GM12874 (cell line): ENCODE results near the gene PRCD.

ENCODE experiments used
- TF ChIP-seq, protein P1 (sequence below): IDR thresholded peaks from 2 replicates; pipeline ENCODE4 v1.5.1; 2011; ENCODE audit warnings: low read depth, mild to moderate bottlenecking, control low read depth, low read length, moderate library complexity; ENCODE audit not compliant: insufficient read depth

The PRCD gene

DNA sequence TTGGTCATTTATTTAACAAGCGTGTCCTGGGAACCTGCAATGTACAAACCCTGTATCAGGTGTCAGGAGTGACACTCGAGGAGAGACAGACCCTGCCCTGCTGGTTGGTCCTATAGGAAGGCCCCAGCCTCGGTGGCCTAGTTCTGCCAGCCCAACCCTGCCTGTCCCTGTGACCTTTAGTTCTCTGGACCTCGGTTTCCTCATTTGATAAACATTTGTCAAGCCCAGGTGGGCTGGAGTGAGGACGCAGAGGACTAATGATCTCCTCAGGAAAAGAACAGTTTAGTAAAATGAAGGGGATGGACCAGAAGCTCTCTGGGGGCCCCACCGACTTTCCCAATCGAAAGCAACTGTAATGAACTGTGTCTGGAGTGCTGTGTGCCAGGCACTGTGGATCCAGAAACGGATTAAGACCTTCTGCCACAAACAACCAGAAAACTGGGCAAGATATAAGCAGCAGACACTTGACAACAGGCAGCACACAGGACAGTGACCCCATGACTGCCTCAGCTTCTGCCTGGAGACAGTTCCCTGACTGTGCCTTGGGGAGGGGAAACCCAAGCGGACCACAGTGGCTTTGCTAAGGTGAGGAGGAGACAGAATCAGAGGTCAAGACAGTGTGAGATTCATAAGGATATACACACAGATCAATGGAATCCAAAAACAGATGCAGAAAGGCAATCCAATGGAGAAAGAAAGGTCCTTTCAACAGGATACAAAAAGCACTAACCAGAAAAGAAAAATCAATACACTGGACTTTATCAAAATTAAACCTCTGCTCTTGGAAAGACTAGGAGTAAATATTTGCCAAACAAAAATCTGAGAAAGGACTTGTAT, 8.8 kb downstream of the PRCD start:
- TF ChIP-seq, protein P1, sequence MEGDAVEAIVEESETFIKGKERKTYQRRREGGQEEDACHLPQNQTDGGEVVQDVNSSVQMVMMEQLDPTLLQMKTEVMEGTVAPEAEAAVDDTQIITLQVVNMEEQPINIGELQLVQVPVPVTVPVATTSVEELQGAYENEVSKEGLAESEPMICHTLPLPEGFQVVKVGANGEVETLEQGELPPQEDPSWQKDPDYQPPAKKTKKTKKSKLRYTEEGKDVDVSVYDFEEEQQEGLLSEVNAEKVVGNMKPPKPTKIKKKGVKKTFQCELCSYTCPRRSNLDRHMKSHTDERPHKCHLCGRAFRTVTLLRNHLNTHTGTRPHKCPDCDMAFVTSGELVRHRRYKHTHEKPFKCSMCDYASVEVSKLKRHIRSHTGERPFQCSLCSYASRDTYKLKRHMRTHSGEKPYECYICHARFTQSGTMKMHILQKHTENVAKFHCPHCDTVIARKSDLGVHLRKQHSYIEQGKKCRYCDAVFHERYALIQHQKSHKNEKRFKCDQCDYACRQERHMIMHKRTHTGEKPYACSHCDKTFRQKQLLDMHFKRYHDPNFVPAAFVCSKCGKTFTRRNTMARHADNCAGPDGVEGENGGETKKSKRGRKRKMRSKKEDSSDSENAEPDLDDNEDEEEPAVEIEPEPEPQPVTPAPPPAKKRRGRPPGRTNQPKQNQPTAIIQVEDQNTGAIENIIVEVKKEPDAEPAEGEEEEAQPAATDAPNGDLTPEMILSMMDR: no peak

- TF ChIP-seq, protein P1: no peak
Observed at GRCh38 chr17:76549215-76549518, 9.3 kb downstream of the PRCD start.

GRCh38 chr17:76549539-76549938, 9.7 kb downstream of the PRCD start:
- TF ChIP-seq, protein P1: no peak

- TF ChIP-seq, protein P1: no peak
Observed at GRCh38 chr17:76550712-76551615, 11.1 kb downstream of the PRCD start.

GRCh38 chr17:76551685-76552084, 11.8 kb downstream of the PRCD start:
- TF ChIP-seq, protein P1: no peak

- TF ChIP-seq, protein P1: no peak
Observed at GRCh38 chr17:76553178-76553908, 13.5 kb downstream of the PRCD start.

- TF ChIP-seq, protein P1: no peak
Observed at GRCh38 chr17:76554131-76554530, 14.3 kb downstream of the PRCD start.
